ENCODE results near the gene PREX1. TPM values are rescaled to one million over a fixed set of nuclear protein-coding genes. Genes with fewer than 3 reads are reported as not detected.

The PREX1 gene
- total RNA-seq, 1 experiment from 2014 or later, result 3.3 TPM

GRCh38 chr20:48782901-48783308 is 44.9 kb downstream of the PREX1 start:
- intact Hi-C loops (cut with micrococcal nuclease; ENCODE audit: unreplicated experiment), result no loop called here
- no peak overlapping the region for H3K4me2 ChIP-seq
- no peaks in the 10 kb centered on the region for H3K79me2 ChIP-seq (ENCODE audit: low read depth)
- H3K4me1 ChIP-seq (replicated peaks; ENCODE audit: insufficient read depth), result 0 out of 2 replicates have a peak, but pooled peaks cover 3% of the 10 kb centered on the region
- no peaks in the 10 kb centered on the region for H3F3A ChIP-seq (ENCODE audit: insufficient read depth, low read depth)
- no TSS peak for BruUV-seq (replicated peaks)
- no peaks in the 10 kb centered on the region for H3K9me2 ChIP-seq (ENCODE audit: insufficient read depth)
- no peak overlapping the region for H2AFZ ChIP-seq
- no peak for TF ChIP-seq EZH2 (IDR thresholded peaks at IDR 0.05; ENCODE audit: low read depth)
- TF ChIP-seq, protein P1, sequence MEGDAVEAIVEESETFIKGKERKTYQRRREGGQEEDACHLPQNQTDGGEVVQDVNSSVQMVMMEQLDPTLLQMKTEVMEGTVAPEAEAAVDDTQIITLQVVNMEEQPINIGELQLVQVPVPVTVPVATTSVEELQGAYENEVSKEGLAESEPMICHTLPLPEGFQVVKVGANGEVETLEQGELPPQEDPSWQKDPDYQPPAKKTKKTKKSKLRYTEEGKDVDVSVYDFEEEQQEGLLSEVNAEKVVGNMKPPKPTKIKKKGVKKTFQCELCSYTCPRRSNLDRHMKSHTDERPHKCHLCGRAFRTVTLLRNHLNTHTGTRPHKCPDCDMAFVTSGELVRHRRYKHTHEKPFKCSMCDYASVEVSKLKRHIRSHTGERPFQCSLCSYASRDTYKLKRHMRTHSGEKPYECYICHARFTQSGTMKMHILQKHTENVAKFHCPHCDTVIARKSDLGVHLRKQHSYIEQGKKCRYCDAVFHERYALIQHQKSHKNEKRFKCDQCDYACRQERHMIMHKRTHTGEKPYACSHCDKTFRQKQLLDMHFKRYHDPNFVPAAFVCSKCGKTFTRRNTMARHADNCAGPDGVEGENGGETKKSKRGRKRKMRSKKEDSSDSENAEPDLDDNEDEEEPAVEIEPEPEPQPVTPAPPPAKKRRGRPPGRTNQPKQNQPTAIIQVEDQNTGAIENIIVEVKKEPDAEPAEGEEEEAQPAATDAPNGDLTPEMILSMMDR (conservative IDR thresholded peaks at IDR 0.05), result no peak
- peaks cover 16% of the 10 kb centered on the region; the same call in 1 of the 2 replicates for H3K27me3 ChIP-seq (ENCODE audit: insufficient read depth, low read depth)
- no peak overlapping the region for H3K4me3 ChIP-seq
- H3K9me3 ChIP-seq (ENCODE audit: insufficient read depth, low read depth), result 0 out of 2 replicates have a peak, but pooled peaks cover 5% of the 10 kb centered on the region
- ChIA-PET CTCF (no interaction called here), POLR2A (ENCODE audit: unreplicated experiment) (no interaction called here)
- no peaks in the 10 kb centered on the region for H3K36me3 ChIP-seq (ENCODE audit: low read depth)
- no peaks in the 10 kb centered on the region for H4K20me1 ChIP-seq (ENCODE audit: insufficient read depth)
- DNase-seq, result no peak
- no peak overlapping the region for H3K27ac ChIP-seq

- intact Hi-C loops (cut with micrococcal nuclease; ENCODE audit: unreplicated experiment), result no loop called here
- CTCF ChIA-PET, result no interaction called here
- peaks cover 16% of the 10 kb centered on the region; the same call in 1 of the 2 replicates for H3K27me3 ChIP-seq (ENCODE audit: insufficient read depth, low read depth)
- H4K20me1 ChIP-seq (ENCODE audit: insufficient read depth), result no peaks in the 10 kb centered on the region
- no peak overlapping the region for H3K4me2 ChIP-seq
- DNase-seq, result no peak
- H3F3A ChIP-seq (ENCODE audit: insufficient read depth, low read depth), result no peaks in the 10 kb centered on the region
- 0 out of 2 replicates have a peak, but pooled peaks cover 5% of the 10 kb centered on the region for H3K9me3 ChIP-seq (ENCODE audit: insufficient read depth, low read depth)
- POLR2A ChIA-PET (ENCODE audit: unreplicated experiment), result no interaction called here
- no peaks in the 10 kb centered on the region for H3K36me3 ChIP-seq (ENCODE audit: low read depth)
- no peak overlapping the region for H3K4me3 ChIP-seq
- H3K4me1 ChIP-seq (replicated peaks; ENCODE audit: insufficient read depth), result no peaks in the 10 kb centered on the region
- no peak overlapping the region for H2AFZ ChIP-seq
- no peak overlapping the region for H3K27ac ChIP-seq
- BruUV-seq (replicated peaks), result no TSS peak
- H3K79me2 ChIP-seq (ENCODE audit: low read depth), result no peaks in the 10 kb centered on the region
- H3K9me2 ChIP-seq (ENCODE audit: insufficient read depth), result no peaks in the 10 kb centered on the region
- TF ChIP-seq, protein P1 (conservative IDR thresholded peaks at IDR 0.05), result no peak
- no peak for TF ChIP-seq EZH2 (IDR thresholded peaks at IDR 0.05; ENCODE audit: low read depth)
These were observed 45.7 kb downstream of the PREX1 start for GRCh38 chr20:48782053-48782452.

DNA sequence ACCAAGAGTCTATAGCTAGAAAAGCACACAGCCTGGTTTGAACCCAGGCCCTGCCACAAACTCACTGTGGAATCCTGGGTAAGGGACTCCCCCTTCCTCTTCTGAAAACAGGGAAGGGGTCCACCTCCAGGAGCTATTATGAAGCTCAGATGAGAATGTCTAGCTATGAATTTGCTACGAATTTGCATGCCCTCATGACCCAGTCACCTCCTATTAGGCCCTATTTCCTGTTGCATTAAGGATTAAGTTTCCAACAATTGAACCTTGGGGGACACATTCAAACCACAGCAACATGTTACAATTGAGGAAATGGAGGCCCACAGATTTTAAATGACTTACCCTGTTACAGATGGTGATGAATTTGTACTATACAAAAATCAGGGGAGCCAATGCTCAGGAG is 46.2 kb downstream of the PREX1 start:
- no peaks in the 10 kb centered on the region for H3K4me1 ChIP-seq (replicated peaks; ENCODE audit: insufficient read depth)
- DNase-seq, result no peak
- intact Hi-C loops (cut with micrococcal nuclease; ENCODE audit: unreplicated experiment), result no loop called here
- H4K20me1 ChIP-seq (ENCODE audit: insufficient read depth), result no peaks in the 10 kb centered on the region
- H3K79me2 ChIP-seq (ENCODE audit: low read depth), result no peaks in the 10 kb centered on the region
- 0 out of 2 replicates have a peak, but pooled peaks cover 5% of the 10 kb centered on the region for H3K9me3 ChIP-seq (ENCODE audit: insufficient read depth, low read depth)
- H3K4me3 ChIP-seq, result no peak overlapping the region
- H3K36me3 ChIP-seq (ENCODE audit: low read depth), result no peaks in the 10 kb centered on the region
- CTCF ChIA-PET, result no interaction called here
- no peaks in the 10 kb centered on the region for H3K9me2 ChIP-seq (ENCODE audit: insufficient read depth)
- H3K27ac ChIP-seq, result no peak overlapping the region
- no TSS peak for BruUV-seq (replicated peaks)
- TF ChIP-seq, protein P1 (conservative IDR thresholded peaks at IDR 0.05), result no peak
- no peak for TF ChIP-seq EZH2 (IDR thresholded peaks at IDR 0.05; ENCODE audit: low read depth)
- H3F3A ChIP-seq (ENCODE audit: insufficient read depth, low read depth), result no peaks in the 10 kb centered on the region
- no peak overlapping the region for H2AFZ ChIP-seq
- POLR2A ChIA-PET (ENCODE audit: unreplicated experiment), result interaction anchor here (0.7 kb wide), 1 partner anchor 63 kb away, joined by 3 read pairs; no protein-coding TSS in a partner anchor
- H3K4me2 ChIP-seq, result no peak overlapping the region
- H3K27me3 ChIP-seq (ENCODE audit: insufficient read depth, low read depth), result peaks cover 16% of the 10 kb centered on the region; the same call in 1 of the 2 replicates

All from PC-9 (cell line).